Epithelial cell of esophagus (primary cell): Measurements from ENCODE around the gene LSMEM2.

Experiments
- DNase-seq: peaks from one replicate; pipeline ENCODE4 v3.0.0; 2010; ENCODE audit warnings: low read depth
- H3K4me3 ChIP-seq: 2 replicates; pipeline ENCODE4 v1.5.1; 2011; ENCODE audit warnings: mild to moderate bottlenecking, low read length, control low read depth
- CTCF ChIP-seq: IDR thresholded peaks from 2 replicates; pipeline ENCODE4 v1.5.1; 2011; ENCODE audit warnings: low read depth, mild to moderate bottlenecking, low read length, control low read depth, inconsistent platforms; ENCODE audit not compliant: insufficient read depth; ENCODE audit errors: missing control alignments

Gene LSMEM2

GRCh38 chr3:50278880-50279224 is at the start of gene LSMEM2:
Gene LSMEM2, plus strand, starts transcription at chr3:50279087. Its CDS starts 27 bp downstream, at chr3:50279114.
- DNase-seq: no peak
- H3K4me3 ChIP-seq: no peak within 1 kb of the TSS
- no peak for TF ChIP-seq CTCF

- DNase-seq: no peak
- TF ChIP-seq CTCF: no peak
- H3K4me3 ChIP-seq: no peak overlapping the region
These were observed 49.4 kb upstream of the LSMEM2 start for GRCh38 chr3:50229490-50229889.

GRCh38 chr3:50230104-50230793 is 48.6 kb upstream of the LSMEM2 start:
- no peak for TF ChIP-seq CTCF
- DNase-seq: no peak
- no peak overlapping the region for H3K4me3 ChIP-seq

GRCh38 chr3:50230794-50231125 is 48.1 kb upstream of the LSMEM2 start:
- H3K4me3 ChIP-seq: no peak overlapping the region

GRCh38 chr3:50231581-50231980 is 47.3 kb upstream of the LSMEM2 start:
- no peak overlapping the region for H3K4me3 ChIP-seq
- DNase-seq: no peak
- no peak for TF ChIP-seq CTCF

More at GRCh38 chr3:50230794-50231125, 48.1 kb upstream of the LSMEM2 start:
- no peak for TF ChIP-seq CTCF
- no peak for DNase-seq

- DNase-seq: no peak
- no peak for TF ChIP-seq CTCF
- H3K4me3 ChIP-seq: no peak overlapping the region
These were observed 46.6 kb upstream of the LSMEM2 start for GRCh38 chr3:50232303-50232702.

GRCh38 chr3:50233176-50233575 is 45.7 kb upstream of the LSMEM2 start:
- no peak overlapping the region for H3K4me3 ChIP-seq
- TF ChIP-seq CTCF: no peak
- DNase-seq: no peak
